NK-92 treated with Interleukin-12 subunit alpha and Interleukin-12 subunit beta, amount 100 ng/mL, for 24 hours (cell line): ENCODE data around the gene SLC32A1.

Source experiments
- DNase-seq: peaks from one replicate; lab custom pipeline; 2025; lab: John Stamatoyannopoulos, UW

The SLC32A1 gene

DNA sequence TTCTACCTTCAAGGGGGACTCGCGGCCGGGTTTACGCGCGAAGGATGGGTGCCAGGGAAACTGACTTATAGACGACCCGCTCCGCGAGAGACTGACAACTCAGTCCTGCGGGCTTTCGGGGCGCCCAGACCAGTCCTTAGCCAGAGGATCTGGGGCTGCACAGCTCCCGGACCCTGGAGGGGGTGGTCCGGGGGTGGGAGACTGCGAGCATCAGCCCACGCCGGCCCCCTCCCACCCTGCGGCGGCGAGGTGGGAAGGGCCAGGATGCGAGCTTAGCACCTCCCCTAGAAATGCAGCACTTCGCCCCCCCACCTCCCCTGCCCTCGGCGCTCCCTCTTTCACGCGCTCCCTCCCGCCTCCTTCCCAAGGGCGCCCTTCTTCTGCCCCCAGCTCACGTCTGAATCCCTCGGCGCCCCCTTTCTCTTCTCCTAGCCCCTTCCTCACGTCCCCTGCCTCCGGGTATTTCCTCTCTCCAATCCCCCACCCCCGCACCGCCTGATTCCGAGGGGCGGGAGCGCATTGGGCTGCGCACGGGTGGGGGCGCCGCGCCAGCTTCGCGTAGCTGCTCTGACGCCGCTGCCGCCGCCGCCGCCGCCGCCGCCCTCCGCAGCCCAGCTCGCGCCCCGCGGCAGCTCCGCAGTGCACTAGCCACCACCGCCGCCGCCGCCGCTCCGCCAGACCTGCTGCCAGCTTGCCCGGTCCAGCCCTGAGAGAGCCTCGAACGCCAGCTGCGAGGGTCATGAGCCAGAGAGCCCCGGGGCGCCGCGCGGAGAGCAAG, at the start of gene SLC32A1:
SLC32A1 (plus strand) TSS at position 639 of the 778 bp plus-strand sequence. CDS start 239 bp downstream, outside the sequence.
- DNase-seq, result no peak

DNA sequence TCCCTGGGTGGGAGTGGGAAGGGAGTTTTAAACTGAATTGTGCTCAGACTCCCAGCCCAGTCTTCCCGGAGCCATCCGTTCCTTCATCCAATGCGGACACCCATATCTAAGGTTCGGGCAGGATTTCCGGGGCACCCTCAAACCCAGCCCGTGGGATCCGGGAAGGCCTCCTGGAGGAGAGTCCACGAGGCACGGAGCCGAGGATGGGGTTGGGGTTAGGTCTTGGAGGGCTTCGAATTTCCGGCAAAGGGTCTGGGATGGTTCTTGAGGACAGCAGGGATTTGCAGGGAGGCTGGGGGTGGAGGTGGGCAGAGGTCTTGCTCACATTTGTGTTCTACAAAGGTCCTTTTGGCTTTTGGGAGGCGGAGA, 49.5 kb upstream of the SLC32A1 start:
- no peak for DNase-seq

DNA sequence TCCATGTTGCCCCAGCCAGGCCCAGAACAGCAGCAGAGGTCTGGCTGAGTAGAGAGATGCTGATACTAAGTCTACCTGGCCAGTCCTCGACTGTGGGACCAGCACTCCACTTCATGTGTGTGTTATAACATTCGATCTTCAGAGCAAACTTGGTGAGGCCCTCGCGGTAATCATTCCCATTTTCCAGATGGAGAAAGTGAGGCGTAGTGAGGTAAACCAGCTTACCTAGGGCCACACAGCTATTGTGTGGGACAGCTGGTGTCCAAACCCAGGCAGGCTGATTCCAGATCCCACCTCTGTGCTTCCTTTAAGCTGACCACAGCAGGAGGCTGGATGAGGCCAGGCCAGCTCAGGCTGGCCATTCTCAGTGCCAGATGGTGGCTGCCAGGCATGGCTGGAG, 47.7 kb upstream of the SLC32A1 start:
- no peak for DNase-seq

GRCh38 chr20:38680500-38681306, 43.6 kb upstream of the SLC32A1 start:
- DNase-seq, result no peak

- DNase-seq, result no peak
Observed at GRCh38 chr20:38685271-38685670, 39.0 kb upstream of the SLC32A1 start.

GRCh38 chr20:38685853-38686473, 38.3 kb upstream of the SLC32A1 start:
- no peak for DNase-seq

- no peak for DNase-seq
Observed at GRCh38 chr20:38692436-38693411, 31.6 kb upstream of the SLC32A1 start.

- DNase-seq, result no peak
Observed at GRCh38 chr20:38697306-38697705, 27.0 kb upstream of the SLC32A1 start.

DNA sequence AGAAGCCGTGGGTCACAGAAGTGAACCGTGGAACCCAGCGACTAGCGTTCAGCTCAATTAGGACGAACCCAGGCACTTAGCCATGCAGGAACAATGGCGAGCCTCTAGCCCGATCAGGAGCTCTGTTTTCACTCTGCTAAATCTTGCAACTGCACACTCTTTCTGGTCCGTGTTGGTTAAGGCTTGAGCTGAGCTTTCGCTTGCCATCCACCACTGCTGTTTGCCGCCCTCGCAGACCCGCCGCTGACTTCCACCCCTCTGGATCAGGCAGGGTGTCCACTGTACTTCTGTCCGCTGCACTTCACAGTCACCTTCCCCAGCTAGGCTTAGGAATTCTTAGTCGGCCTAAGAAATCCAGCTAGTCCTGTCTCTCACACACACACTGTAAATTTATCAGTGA, 25.7 kb upstream of the SLC32A1 start:
- no peak for DNase-seq

- DNase-seq, result no peak
Observed at GRCh38 chr20:38700141-38700540, 24.1 kb upstream of the SLC32A1 start.

- no peak for DNase-seq
Observed at GRCh38 chr20:38700926-38701325, 23.4 kb upstream of the SLC32A1 start.

- no peak for DNase-seq
Observed at GRCh38 chr20:38703526-38703925, 20.8 kb upstream of the SLC32A1 start.

DNA sequence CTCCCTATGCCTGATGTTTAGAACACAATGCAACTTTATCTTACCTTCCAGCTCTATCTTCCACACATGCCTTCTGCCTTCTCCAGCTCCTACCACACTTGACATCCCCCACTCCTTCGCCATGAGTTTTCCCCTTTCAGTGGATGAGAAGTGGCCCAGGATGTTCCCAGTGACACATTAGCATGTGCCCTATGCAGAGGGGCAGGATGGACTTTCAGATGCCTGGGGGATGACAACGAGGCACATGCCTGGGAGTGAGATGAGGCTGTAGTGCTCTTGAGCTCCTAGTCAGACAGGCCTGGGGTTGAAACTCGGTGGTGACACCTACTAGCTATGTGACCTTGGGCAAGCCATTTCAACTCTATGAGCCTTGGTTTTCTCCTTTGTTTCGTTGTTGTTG, 20.1 kb upstream of the SLC32A1 start:
- DNase-seq, result no peak

DNA sequence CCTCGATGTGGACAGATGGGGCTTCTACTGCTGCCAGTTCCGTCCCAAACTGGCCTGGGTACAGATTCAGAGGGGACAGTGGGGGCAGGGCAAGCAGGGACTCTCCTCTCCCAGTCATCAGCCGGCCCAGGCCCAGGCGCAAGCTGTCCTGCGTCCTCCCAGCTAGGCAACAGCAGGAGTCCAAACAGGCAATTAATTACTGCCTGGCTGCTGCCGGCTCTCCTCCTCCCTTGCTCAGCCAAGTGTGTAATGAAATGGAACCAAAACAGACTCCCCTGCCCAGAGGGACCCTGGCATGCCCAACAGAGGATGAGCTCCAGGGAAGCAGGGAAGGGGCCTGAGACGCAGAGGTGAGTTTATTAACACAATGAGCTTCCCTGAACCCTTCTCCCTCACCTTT, 17.8 kb upstream of the SLC32A1 start:
- DNase-seq, result no peak

DNA sequence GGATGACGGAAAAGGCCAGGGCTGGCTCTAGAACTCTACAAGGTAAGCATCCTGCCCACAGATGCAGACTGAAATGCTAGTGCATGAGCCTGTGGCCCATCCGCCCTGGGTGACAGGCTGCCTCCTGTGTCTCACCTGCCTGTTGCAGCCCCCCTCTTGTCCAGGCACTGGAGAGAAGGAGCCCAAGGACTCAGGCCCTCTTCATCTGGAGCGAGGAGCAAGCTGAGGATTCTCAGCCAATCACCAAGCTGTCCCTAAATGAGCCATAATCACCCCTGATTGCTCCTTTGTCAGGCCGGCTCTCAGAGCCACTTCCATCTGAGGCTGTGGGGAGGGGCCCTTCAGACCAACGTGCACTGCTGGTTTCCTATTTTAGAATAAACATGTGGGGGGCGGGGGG, 10.0 kb upstream of the SLC32A1 start:
- DNase-seq, result no peak

DNA sequence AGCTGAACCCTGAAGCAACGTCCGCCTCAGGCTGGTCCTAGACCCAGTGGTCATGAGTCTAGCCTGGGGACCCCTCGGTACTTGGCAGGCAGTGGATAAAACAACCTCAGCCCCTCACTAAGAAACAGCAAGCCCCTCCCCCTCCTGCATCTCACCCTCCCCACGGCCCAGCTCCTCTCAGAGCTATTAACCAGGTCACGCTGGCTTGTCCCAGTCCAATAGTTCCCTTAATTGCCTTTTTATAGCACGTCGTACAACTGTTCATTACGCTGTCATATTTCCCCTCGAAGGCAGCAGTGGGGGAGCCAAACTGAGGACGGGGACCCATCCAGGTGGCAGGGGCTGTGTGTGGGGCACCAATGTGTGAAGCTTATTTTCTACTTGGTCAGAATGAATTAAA, 8.6 kb upstream of the SLC32A1 start:
- no peak for DNase-seq

GRCh38 chr20:38722683-38723016, 1.6 kb upstream of the SLC32A1 start:
- no peak for DNase-seq

GRCh38 chr20:38723017-38723847, 1.1 kb upstream of the SLC32A1 start:
- no peak for DNase-seq

DNA sequence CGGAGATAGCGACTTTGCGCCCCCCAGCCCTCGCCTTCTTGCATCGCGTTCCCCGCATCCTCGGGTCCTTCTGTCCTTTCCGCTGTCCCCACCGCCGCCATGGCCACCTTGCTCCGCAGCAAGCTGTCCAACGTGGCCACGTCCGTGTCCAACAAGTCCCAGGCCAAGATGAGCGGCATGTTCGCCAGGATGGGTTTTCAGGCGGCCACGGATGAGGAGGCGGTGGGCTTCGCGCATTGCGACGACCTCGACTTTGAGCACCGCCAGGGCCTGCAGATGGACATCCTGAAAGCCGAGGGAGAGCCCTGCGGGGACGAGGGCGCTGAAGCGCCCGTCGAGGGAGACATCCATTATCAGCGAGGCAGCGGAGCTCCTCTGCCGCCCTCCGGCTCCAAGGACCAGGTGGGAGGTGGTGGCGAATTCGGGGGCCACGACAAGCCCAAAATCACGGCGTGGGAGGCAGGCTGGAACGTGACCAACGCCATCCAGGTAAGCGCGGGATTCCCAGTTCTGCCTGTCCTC, 401 bp downstream of the SLC32A1 start:
- no peak for DNase-seq

DNA sequence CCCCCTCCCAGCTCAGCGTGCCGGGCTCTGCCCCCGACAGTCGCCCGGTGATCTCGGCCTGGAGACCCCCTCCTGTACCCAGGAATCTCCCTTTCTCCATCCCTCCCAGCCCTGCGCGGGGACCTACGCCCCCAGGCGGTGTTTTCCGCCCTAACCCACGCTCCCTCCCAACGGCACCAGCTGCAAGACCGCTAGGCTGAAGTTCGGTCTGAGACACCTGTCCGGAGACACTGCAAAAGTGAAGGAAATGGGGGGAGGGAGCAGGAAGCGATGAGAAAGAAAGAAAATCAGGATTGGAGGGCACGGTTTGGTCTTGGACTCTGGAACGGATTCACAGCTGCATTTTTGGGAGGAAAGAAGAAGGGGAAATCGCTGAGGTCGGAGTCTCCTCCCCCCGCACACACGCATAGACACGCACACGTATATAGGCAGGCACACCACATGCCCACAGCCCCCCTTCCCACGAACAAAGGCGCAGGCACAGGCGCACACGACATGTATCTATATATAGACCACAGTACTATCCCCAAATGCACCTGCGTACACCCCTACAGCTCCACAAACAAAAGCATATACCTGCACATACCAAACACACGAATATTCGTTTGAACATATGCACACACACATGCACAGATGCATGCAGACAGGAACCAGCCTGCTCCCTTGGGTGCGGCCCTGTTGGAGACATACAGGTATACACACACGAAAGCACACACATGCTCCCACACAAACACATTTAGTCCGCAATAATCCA, 1.0 kb downstream of the SLC32A1 start:
- DNase-seq, result no peak
